SK-N-MC (cell line): ENCODE data around the gene RELN.

ENCODE experiments used
- EZH2 ChIP-seq: fragments of 200-600 bp; sonication (generic); IDR thresholded peaks from one replicate; pipeline ENCODE4 v1.6.1; 2017; ENCODE audit warnings: antibody characterized with exemption
- POLR2AphosphoS5 ChIP-seq: IDR thresholded peaks from 2 replicates; pipeline ENCODE4 v1.6.1; 2012; ENCODE audit warnings: mild to moderate bottlenecking, low read depth, low read length, borderline replicate concordance

DNA sequence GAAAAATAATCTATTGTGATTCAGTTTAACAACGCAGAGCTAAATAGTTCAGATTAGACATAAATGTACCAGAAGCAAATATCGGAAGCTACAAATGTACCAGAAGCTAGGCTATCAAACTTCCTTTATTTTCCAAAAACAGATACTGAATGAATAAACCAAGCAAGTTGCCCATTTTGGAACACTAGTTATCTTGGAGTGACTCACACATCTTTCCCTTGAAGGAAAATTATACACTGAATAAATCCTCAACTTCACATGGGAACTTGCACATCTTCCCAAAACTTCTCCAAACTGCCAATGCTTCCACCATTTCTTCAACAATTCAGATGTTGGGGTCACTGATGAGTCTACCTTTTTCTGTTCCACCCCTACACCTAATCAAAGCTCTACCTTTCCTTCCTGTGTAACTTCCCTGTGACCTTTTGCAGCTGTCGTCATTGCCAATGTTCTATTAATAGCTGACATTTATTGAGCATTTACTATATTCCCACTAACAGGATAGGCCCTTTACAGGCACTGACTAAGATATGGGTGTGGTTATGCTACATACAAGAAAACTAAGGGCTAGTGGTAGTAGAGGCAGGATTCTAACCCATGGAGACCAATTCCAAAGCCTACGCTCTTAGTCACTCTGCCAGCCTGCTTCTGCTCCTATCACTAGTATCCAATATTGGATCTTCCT is 22.7 kb downstream of the RELN start:
- TF ChIP-seq EZH2 (no peak), POLR2AphosphoS5 (no peak)
